PC-9 (cell line): ENCODE results near the gene CCDC63.

Experiments
- EZH2 ChIP-seq: fragments of 200-600 bp; sonication (generic); IDR thresholded peaks from 2 replicates; pipeline ENCODE4 v1.8.0; 2017; ENCODE audit warnings: antibody characterized with exemption, low read depth
- TF ChIP-seq, protein P1 (sequence below): fragments of 200-600 bp; sonication (generic); conservative IDR thresholded peaks from 2 replicates; pipeline ENCODE4 v1.6.1; 2017; ENCODE audit warnings: mixed run types, antibody characterized with exemption, mild to moderate bottlenecking, moderate library complexity

DNA sequence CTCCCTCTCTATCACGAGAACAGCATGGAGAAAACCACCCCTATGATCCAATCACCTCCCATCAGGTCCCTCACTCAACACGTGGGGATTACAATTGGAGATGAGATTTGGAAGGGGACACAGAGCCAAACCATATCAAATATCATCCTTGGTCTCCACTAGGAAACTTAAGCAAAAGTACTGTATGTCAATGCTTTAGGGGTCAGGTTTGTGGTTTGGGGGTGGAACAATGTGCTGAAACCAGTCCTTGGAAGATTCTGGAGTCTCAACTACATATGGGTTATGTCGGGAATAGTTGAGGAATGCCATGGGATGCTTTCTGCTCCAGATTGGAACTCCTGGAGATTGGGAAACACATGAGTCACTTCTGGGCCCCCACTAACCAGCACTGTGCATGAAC is 48.3 kb upstream of the CCDC63 start:
- TF ChIP-seq, protein P1, sequence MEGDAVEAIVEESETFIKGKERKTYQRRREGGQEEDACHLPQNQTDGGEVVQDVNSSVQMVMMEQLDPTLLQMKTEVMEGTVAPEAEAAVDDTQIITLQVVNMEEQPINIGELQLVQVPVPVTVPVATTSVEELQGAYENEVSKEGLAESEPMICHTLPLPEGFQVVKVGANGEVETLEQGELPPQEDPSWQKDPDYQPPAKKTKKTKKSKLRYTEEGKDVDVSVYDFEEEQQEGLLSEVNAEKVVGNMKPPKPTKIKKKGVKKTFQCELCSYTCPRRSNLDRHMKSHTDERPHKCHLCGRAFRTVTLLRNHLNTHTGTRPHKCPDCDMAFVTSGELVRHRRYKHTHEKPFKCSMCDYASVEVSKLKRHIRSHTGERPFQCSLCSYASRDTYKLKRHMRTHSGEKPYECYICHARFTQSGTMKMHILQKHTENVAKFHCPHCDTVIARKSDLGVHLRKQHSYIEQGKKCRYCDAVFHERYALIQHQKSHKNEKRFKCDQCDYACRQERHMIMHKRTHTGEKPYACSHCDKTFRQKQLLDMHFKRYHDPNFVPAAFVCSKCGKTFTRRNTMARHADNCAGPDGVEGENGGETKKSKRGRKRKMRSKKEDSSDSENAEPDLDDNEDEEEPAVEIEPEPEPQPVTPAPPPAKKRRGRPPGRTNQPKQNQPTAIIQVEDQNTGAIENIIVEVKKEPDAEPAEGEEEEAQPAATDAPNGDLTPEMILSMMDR: no peak
- TF ChIP-seq EZH2: no peak
